Activated B cell treated with CpG ODN at 0.5 μM for 24 hours (primary cell): ENCODE measurements around the gene DNAI4. TPM values are rescaled to one million over a fixed set of nuclear protein-coding genes. Genes with fewer than 3 reads are reported as not detected.
A peak's percentile ranks its signal among the peaks of the same experiment; 100 is the strongest.
"Not testable (repeated sequence)": the region's sequence is repeated elsewhere in the genome, so short reads cannot be mapped to it uniquely, and the experiment has no call there.

Experiments
- ATAC-seq: fragments of 200-7000 bp; cut with Tn5 transposase; one replicate; pipeline ENCODE4 v1.10.0; 2021; ENCODE audit warnings: low read depth, mild to moderate bottlenecking, moderate library complexity
- CTCF ChIA-PET: fragments of 350-600 bp; sonication (Branson Sonifier 250); formaldehyde crosslinking; loops from one replicate; lab custom pipeline; 2021; ENCODE audit warnings: antibody characterized with exemption; lab: Charles Lee
- POLR2A ChIA-PET: fragments of 350-600 bp; sonication (Branson Sonifier 250); formaldehyde crosslinking; loops from one replicate; lab custom pipeline; 2021; ENCODE audit warnings: antibody characterized with exemption; lab: Charles Lee
- DNase-seq: peaks from one replicate; pipeline ENCODE4 v3.0.0; 2022
- H3K27ac Mint-ChIP-seq: one replicate; pipeline ENCODE4 v1.8.0; 2020; ENCODE audit warnings: mixed read lengths
- H3K27me3 Mint-ChIP-seq: one replicate; pipeline ENCODE4 v1.8.0; 2021; ENCODE audit warnings: mixed read lengths
- H3K36me3 Mint-ChIP-seq: one replicate; pipeline ENCODE4 v1.8.0; 2021; ENCODE audit warnings: low read depth, mixed read lengths
- H3K4me1 Mint-ChIP-seq: one replicate; pipeline ENCODE4 v1.8.0; 2021; ENCODE audit warnings: mixed read lengths
- H3K4me3 Mint-ChIP-seq: one replicate; pipeline ENCODE4 v1.8.0; 2020; ENCODE audit warnings: mild to moderate bottlenecking, mixed read lengths
- H3K9me3 Mint-ChIP-seq: one replicate; pipeline ENCODE4 v1.8.0; 2020; ENCODE audit warnings: mixed read lengths
- CTCF ChIP-seq: fragments of 200-600 bp; IDR thresholded peaks from one replicate; pipeline ENCODE4 v1.8.0; 2022; ENCODE audit warnings: antibody characterized with exemption, mild to moderate bottlenecking
- intact Hi-C: fragments of 100-400 bp; cut with micrococcal nuclease; formaldehyde crosslinking; loops from one replicate; pipeline ENCODE4 v1.15.1; 2024
- total RNA-seq: library from RNA; stranded (reverse); gene quantifications from 2 replicates; pipeline ENCODE4 v1.2.3, GENCODE V29; 2022

Gene DNAI4
- total RNA-seq, 1 donor from 2014 or later: 0.75 TPM

- no peak for TF ChIP-seq CTCF
- Mint-ChIP-seq H3K9me3 (no peaks in the 10 kb centered on the region), H3K27ac (no peak overlapping the region), H3K36me3 (no peaks in the 10 kb centered on the region), H3K4me3 (no peak overlapping the region), H3K4me1 (peaks cover 12% of the 10 kb centered on the region), H3K27me3 (no peaks in the 10 kb centered on the region)
- ATAC-seq (no peak), DNase-seq (no peak)
- POLR2A ChIA-PET: no interaction called here
- intact Hi-C loops: no loop called here
- CTCF ChIA-PET: no interaction called here
These were observed 132.7 kb downstream of the DNAI4 start for GRCh38 chr1:66791621-66792610.

DNA sequence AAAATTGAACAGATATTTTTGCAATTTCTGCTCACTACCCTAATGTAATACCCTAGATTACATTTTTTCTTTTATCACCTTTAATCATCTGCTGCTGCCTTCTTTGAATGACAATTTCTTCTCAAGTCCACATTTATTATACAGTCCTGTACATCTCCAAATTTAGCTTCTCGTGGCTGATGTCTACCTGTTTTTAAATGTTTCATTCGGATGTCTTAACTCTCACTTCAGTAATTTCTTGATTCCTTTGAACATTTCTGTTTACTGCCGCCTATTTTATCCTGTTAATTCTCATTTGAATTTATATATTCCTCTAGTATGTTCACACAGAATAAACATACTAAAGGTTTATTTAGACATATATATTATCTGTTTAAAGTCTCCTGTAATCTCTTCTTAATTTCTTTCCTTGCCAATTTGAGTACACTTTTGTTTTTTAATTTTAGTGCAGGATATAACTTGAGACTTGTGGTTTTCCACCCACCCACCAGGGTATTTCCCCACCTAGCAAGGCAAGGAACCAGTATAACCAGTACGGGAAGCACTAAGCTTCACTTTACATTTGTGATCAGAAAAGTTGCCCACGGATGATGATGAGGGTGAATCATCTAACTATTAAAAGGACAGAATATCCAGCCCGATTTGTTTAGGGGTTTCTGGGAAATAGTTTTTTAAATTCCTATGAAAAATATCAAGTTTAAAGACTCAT, 136.3 kb downstream of the DNAI4 start:
- H3K4me1 Mint-ChIP-seq: peaks cover 12% of the 10 kb centered on the region
- ChIA-PET CTCF (no interaction called here), POLR2A (no interaction called here)
- no peaks in the 10 kb centered on the region for H3K36me3 Mint-ChIP-seq
- ATAC-seq (peak; percentile 42), DNase-seq (no peak)
- intact Hi-C loops: no loop called here
- no peaks in the 10 kb centered on the region for H3K27me3 Mint-ChIP-seq
- H3K27ac Mint-ChIP-seq: peak overlapping the region; percentile 10
- H3K9me3 Mint-ChIP-seq: no peaks in the 10 kb centered on the region
- TF ChIP-seq CTCF: no peak
- H3K4me3 Mint-ChIP-seq: peak overlapping the region; percentile 11

DNA sequence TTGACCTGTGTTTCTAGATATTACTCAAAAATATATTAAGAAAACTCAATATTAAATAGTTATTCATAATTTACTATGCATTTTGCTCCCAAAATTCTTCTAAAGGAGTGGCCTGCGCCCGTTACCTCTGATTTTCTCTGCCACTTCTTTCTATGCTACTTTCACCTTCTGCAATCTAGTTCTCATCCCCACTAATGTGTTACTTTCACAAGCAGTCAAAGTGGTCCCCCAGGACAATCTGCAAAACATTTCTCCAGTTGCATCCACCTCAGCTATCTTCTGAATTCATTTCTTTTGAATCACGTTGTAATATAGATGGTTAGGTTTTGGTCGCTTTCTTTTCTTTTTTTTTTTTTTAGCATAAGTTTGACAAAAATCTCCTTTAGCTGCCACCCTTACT, 137.0 kb downstream of the DNAI4 start:
- no peaks in the 10 kb centered on the region for H3K27me3 Mint-ChIP-seq
- ATAC-seq: no peak
- TF ChIP-seq CTCF: no peak
- ChIA-PET CTCF (no interaction called here), POLR2A (no interaction called here)
- no peaks in the 10 kb centered on the region for H3K36me3 Mint-ChIP-seq
- intact Hi-C loops: no loop called here
- H3K4me3 Mint-ChIP-seq: no peak overlapping the region
- peaks cover 12% of the 10 kb centered on the region for H3K4me1 Mint-ChIP-seq
- H3K9me3 Mint-ChIP-seq: no peaks in the 10 kb centered on the region
- no peak overlapping the region for H3K27ac Mint-ChIP-seq
- no peak for DNase-seq

- intact Hi-C loops, ATAC-seq: not testable (repeated sequence)
These were observed 138.9 kb downstream of the DNAI4 start for GRCh38 chr1:66785800-66786199.

GRCh38 chr1:66779475-66780078, 145.1 kb downstream of the DNAI4 start:
- intact Hi-C loops: no loop called here
- ATAC-seq: no peak
- Mint-ChIP-seq H3K9me3 (no peaks in the 10 kb centered on the region), H3K36me3 (no peaks in the 10 kb centered on the region), H3K4me1 (no peaks in the 10 kb centered on the region), H3K27me3 (peaks cover 9% of the 10 kb centered on the region), H3K4me3 (no peak overlapping the region), H3K27ac (no peak overlapping the region)
- no peak for DNase-seq
- POLR2A ChIA-PET: no interaction called here
- no peak for TF ChIP-seq CTCF
- CTCF ChIA-PET: no interaction called here

More at GRCh38 chr1:66785800-66786199, 138.9 kb downstream of the DNAI4 start:
- DNase-seq, H3K9me3 Mint-ChIP-seq, H3K27me3 Mint-ChIP-seq, CTCF ChIA-PET, H3K27ac Mint-ChIP-seq, H3K4me3 Mint-ChIP-seq, POLR2A ChIA-PET, H3K36me3 Mint-ChIP-seq: not testable (repeated sequence)
- peaks cover 12% of the 10 kb centered on the region for H3K4me1 Mint-ChIP-seq
